NOMO-1 (cell line): ENCODE results near the gene TINAG.

Experiments
- DNase-seq, 2 experiments: peaks; one replicate each; lab custom pipeline; 2025; ENCODE audit not compliant: unreplicated experiment in 2 of 2; lab: John Stamatoyannopoulos, UW

TINAG gene

DNA sequence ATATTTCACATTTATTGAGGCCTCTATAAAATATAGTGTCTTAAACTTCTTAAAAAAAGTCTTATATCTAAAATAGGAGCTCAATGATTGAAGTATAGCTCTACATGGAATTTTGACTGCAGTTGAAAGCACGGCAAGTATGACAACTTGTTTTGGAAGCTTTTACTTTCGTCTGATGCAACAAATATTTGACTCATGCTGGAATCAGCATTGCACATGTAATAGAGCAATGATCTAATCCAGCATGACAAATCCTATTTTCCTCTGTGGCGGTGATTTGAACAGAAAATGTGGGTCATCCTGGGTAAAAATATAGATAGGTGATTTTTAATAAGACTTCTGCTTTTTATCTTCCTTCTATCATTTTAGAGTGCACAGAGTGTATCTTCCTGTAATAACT is 111.6 kb downstream of the TINAG start:
- DNase-seq, result no peak

DNA sequence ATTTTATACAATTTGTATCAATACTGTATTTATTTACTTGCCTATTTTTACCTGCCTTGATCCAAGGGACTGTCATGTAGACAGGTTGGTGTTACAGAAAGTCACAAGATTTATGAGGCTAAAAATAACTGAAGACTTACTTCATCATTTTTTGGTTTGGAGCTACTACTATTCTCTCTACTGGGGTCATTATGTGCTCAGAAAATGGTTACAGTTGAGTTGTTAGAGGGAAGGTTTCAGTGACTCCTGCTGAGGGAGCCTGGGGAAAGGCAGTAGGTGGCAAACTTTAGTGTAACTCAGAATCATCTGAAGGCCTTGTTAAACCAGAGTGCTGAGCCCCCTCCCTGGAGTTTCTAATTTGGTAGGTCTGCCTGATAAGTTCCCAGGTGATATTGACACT is 118.8 kb downstream of the TINAG start:
- DNase-seq, result no peak

GRCh38 chr6:54427396-54427937 is 119.2 kb downstream of the TINAG start:
- no peak for DNase-seq

DNA sequence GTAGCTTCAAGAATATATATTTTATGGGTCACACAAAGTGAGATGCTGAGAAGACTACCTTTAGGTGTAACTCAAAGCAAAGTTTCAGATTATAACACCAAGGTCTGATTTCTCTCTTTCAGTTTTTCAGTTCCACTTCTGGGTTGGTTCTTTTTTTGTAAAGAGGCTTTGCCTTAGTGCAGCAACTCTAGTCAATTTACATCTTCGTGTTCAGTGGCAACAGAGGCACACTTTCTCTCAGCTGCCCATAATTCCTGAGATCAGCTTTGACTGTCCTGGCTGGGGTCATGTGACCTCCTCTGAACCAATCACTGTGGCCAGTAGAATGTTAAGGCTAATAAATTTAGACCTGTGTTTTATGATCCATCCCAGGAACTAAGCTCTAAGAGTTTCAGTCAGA is 120.2 kb downstream of the TINAG start:
- no peak for DNase-seq

GRCh38 chr6:54431466-54431865 is 123.2 kb downstream of the TINAG start:
- no peak for DNase-seq
